Measurements from ENCODE around the gene WDR54.
"Not testable (repeated sequence)": the region's sequence is repeated elsewhere in the genome, so short reads cannot be mapped to it uniquely, and the experiment has no call there.

WDR54 gene

GRCh38 chr2:74457549-74458131 is 36.1 kb downstream of the WDR54 start:
- Histone ChIP-seq H3K27ac (ENCODE audit: low read depth, low read length) (peak overlapping the region; percentile 90), H3K4me3 (ENCODE audit: low read length) (peak overlapping the region; percentile 81), H3K9me2 (replicated peaks; ENCODE audit: control insufficient read depth, low read length) (no peaks in the 10 kb centered on the region)

DNA sequence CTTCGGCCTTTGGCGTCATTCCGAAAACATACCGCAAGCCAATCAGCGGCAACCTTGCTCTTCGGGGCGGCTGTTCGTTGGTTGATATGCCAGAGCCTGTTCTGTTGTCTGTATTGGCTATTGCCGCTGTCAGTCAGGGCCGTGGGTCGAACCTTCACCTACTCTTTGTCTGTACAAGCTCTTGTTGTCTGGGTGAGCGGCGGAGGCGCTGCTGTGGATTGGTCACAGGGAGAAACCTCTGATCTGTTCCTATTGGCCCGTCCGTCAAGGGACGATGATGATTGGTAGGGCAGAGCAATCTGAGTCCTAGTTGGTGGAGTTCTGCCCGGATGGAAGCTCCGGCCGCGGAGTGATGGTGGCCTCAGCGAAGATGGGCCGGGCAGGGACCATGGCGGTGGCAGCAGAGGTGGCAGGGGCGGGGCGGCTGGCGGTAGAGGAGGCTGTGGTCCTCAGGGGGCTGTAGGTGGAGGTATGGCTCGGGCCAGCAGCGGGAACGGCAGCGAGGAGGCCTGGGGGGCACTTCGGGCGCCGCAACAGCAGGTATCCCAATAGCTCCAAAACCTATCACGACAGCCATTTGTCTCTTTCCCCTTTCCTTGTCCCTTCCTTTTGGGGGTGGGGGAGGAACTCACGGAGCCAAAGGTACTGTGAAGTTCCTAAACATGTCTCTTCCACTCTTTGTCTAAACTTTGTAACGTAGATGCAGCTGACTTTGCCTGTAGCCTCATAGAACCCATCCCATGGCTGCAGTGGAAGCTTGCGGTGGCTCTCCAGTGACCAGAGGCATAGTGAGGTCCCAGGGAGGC is 36.8 kb downstream of the WDR54 start, which contains the start of gene WBP1:
Gene WBP1 (plus strand): TSS at position 307 of the 806 bp plus-strand sequence. CDS start 165 bp downstream, at position 472.
- no peak for TF ChIP-seq EZH2phosphoT487 (IDR thresholded peaks at IDR 0.05; ENCODE audit: borderline replicate concordance, low read length)
- TF ChIP-seq, protein P1, sequence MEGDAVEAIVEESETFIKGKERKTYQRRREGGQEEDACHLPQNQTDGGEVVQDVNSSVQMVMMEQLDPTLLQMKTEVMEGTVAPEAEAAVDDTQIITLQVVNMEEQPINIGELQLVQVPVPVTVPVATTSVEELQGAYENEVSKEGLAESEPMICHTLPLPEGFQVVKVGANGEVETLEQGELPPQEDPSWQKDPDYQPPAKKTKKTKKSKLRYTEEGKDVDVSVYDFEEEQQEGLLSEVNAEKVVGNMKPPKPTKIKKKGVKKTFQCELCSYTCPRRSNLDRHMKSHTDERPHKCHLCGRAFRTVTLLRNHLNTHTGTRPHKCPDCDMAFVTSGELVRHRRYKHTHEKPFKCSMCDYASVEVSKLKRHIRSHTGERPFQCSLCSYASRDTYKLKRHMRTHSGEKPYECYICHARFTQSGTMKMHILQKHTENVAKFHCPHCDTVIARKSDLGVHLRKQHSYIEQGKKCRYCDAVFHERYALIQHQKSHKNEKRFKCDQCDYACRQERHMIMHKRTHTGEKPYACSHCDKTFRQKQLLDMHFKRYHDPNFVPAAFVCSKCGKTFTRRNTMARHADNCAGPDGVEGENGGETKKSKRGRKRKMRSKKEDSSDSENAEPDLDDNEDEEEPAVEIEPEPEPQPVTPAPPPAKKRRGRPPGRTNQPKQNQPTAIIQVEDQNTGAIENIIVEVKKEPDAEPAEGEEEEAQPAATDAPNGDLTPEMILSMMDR (IDR thresholded peaks at IDR 0.05; ENCODE audit: low read depth, low read length, poor library complexity, severe bottlenecking): no peak
- Histone ChIP-seq H3K4me3 (ENCODE audit: low read length) (peak within 1 kb of the TSS; percentile 81), H3K9me3 (ENCODE audit: control insufficient read depth, insufficient read depth, low read length) (no peaks in the 10 kb centered on the region), H3F3A (ENCODE audit: control insufficient read depth, insufficient read depth) (peaks cover 12% of the 10 kb centered on the region; the same call in 1 of the 2 replicates), H3K79me2 (ENCODE audit: control insufficient read depth, low read length) (peaks cover 31% of the 10 kb centered on the region), H3K4me1 (ENCODE audit: control insufficient read depth, low read length) (peaks cover 25% of the 10 kb centered on the region), H3K27ac (ENCODE audit: low read depth, low read length) (peak within 1 kb of the TSS; percentile 90), H4K20me1 (ENCODE audit: control insufficient read depth, insufficient read depth, low read depth, low read length) (no peaks in the 10 kb centered on the region), H3K27me3 (ENCODE audit: control insufficient read depth, low read length) (no peaks in the 10 kb centered on the region), H3K9me2 (replicated peaks; ENCODE audit: control insufficient read depth, low read length) (no peaks in the 10 kb centered on the region), H3K4me2 (ENCODE audit: low read length) (peak within 1 kb of the TSS; percentile 95), H3K36me3 (ENCODE audit: control insufficient read depth, low read length) (peaks cover 37% of the 10 kb centered on the region)

More at GRCh38 chr2:74457549-74458131, 36.1 kb downstream of the WDR54 start:
- H3K4me1 ChIP-seq (ENCODE audit: control insufficient read depth, low read length): peaks cover 31% of the 10 kb centered on the region
- H3K27me3 ChIP-seq (ENCODE audit: control insufficient read depth, low read length): no peaks in the 10 kb centered on the region
- no peaks in the 10 kb centered on the region for H4K20me1 ChIP-seq (ENCODE audit: control insufficient read depth, insufficient read depth, low read depth, low read length)
- peak overlapping the region; percentile 95 for H3K4me2 ChIP-seq (ENCODE audit: low read length)
- no peaks in the 10 kb centered on the region for H3K9me3 ChIP-seq (ENCODE audit: control insufficient read depth, insufficient read depth, low read length)
- peaks cover 30% of the 10 kb centered on the region for H3K36me3 ChIP-seq (ENCODE audit: control insufficient read depth, low read length)
- TF ChIP-seq, protein P1 (IDR thresholded peaks at IDR 0.05; ENCODE audit: low read depth, low read length, poor library complexity, severe bottlenecking): no peak
- TF ChIP-seq EZH2phosphoT487 (IDR thresholded peaks at IDR 0.05; ENCODE audit: borderline replicate concordance, low read length): no peak
- peaks cover 27% of the 10 kb centered on the region for H3K79me2 ChIP-seq (ENCODE audit: control insufficient read depth, low read length)
- H3F3A ChIP-seq (ENCODE audit: control insufficient read depth, insufficient read depth): peaks cover 14% of the 10 kb centered on the region

DNA sequence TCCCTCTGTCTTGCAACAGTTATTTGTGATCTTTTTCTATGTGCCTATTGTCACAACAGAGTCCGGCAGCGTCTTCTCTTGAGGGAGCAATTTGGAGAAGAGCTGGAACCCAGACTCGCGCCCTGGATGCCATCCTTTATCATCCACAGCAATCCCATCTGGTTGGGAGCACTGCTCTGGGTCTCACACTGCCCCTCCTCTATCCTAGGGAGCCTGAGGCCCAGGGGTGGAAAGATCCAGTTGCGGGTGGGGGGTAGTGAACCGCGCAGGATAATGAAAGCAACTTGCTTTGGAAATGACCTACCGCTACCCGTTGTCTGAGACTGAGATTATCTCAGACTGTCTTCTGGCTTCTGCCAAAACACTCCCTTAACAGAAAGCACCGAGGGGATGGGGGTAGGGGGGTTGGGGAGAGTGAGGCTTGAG is 37.4 kb downstream of the WDR54 start:
- peaks cover 26% of the 10 kb centered on the region for H3K4me1 ChIP-seq (ENCODE audit: control insufficient read depth, low read length)
- no peaks in the 10 kb centered on the region for H3K27me3 ChIP-seq (ENCODE audit: control insufficient read depth, low read length)
- peaks cover 12% of the 10 kb centered on the region; the same call in 1 of the 2 replicates for H3F3A ChIP-seq (ENCODE audit: control insufficient read depth, insufficient read depth)
- H4K20me1 ChIP-seq (ENCODE audit: control insufficient read depth, insufficient read depth, low read depth, low read length): no peaks in the 10 kb centered on the region
- no peak for TF ChIP-seq EZH2phosphoT487 (IDR thresholded peaks at IDR 0.05; ENCODE audit: borderline replicate concordance, low read length)
- TF ChIP-seq, protein P1 (IDR thresholded peaks at IDR 0.05; ENCODE audit: low read depth, low read length, poor library complexity, severe bottlenecking): no peak
- H3K9me3 ChIP-seq (ENCODE audit: control insufficient read depth, insufficient read depth, low read length): no peaks in the 10 kb centered on the region
- no peak overlapping the region for H3K27ac ChIP-seq (ENCODE audit: low read depth, low read length)
- H3K4me2 ChIP-seq (ENCODE audit: low read length): peak overlapping the region; percentile 88
- peaks cover 33% of the 10 kb centered on the region for H3K79me2 ChIP-seq (ENCODE audit: control insufficient read depth, low read length)
- H3K9me2 ChIP-seq (replicated peaks; ENCODE audit: control insufficient read depth, low read length): no peaks in the 10 kb centered on the region
- peaks cover 37% of the 10 kb centered on the region for H3K36me3 ChIP-seq (ENCODE audit: control insufficient read depth, low read length)
- H3K4me3 ChIP-seq (ENCODE audit: low read length): peak overlapping the region; percentile 81

DNA sequence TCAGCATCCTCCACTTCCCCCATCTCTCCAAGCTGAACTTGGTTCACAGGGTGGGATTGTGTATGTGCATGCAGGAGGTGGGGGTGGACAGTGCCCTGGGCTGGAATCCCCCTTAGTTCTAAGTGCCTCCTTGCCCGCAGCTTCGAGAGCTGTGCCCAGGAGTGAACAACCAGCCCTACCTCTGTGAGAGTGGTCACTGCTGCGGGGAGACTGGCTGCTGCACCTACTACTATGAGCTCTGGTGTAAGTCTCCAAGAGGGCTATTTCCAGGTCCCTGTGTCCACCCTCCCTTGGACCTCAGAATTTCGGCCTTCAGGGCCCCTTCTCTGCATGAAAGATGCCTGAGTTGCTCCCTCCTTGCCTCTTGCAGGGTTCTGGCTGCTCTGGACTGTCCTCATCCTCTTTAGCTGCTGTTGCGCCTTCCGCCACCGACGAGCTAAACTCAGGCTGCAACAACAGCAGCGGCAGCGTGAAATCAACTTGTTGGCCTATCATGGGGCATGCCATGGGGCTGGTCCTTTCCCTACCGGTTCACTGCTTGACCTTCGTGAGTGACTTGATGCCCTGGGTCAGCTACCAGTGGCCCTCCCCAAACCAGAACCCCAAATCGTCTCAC is 38.1 kb downstream of the WDR54 start:
- Histone ChIP-seq H3K36me3 (ENCODE audit: control insufficient read depth, low read length) (peaks cover 39% of the 10 kb centered on the region), H3F3A (ENCODE audit: control insufficient read depth, insufficient read depth) (peaks cover 12% of the 10 kb centered on the region; the same call in 1 of the 2 replicates), H3K4me1 (ENCODE audit: control insufficient read depth, low read length) (peaks cover 26% of the 10 kb centered on the region), H3K4me3 (ENCODE audit: low read length) (peak overlapping the region; percentile 81), H3K4me2 (ENCODE audit: low read length) (peak overlapping the region; percentile 88), H3K79me2 (ENCODE audit: control insufficient read depth, low read length) (peaks cover 40% of the 10 kb centered on the region)
- H3K9me3 ChIP-seq (ENCODE audit: control insufficient read depth, insufficient read depth, low read length); H3K9me2 ChIP-seq (replicated peaks; ENCODE audit: control insufficient read depth, low read length); H3K27ac ChIP-seq (ENCODE audit: low read depth, low read length); H4K20me1 ChIP-seq (ENCODE audit: control insufficient read depth, insufficient read depth, low read depth, low read length); H3K27me3 ChIP-seq (ENCODE audit: control insufficient read depth, low read length): not testable (repeated sequence)

- peaks cover 12% of the 10 kb centered on the region; the same call in 1 of the 2 replicates for H3F3A ChIP-seq (ENCODE audit: control insufficient read depth, insufficient read depth)
- H3K9me2 ChIP-seq (replicated peaks; ENCODE audit: control insufficient read depth, low read length); H3K9me3 ChIP-seq (ENCODE audit: control insufficient read depth, insufficient read depth, low read length); H3K4me2 ChIP-seq (ENCODE audit: low read length); H3K4me3 ChIP-seq (ENCODE audit: low read length); H3K27ac ChIP-seq (ENCODE audit: low read depth, low read length); H4K20me1 ChIP-seq (ENCODE audit: control insufficient read depth, insufficient read depth, low read depth, low read length); H3K27me3 ChIP-seq (ENCODE audit: control insufficient read depth, low read length): not testable (repeated sequence)
- H3K36me3 ChIP-seq (ENCODE audit: control insufficient read depth, low read length): peaks cover 42% of the 10 kb centered on the region
- peaks cover 26% of the 10 kb centered on the region for H3K4me1 ChIP-seq (ENCODE audit: control insufficient read depth, low read length)
- H3K79me2 ChIP-seq (ENCODE audit: control insufficient read depth, low read length): peaks cover 43% of the 10 kb centered on the region
These were observed 38.7 kb downstream of the WDR54 start for GRCh38 chr2:74460187-74460586.
